Smooth muscle cell (in vitro differentiated cells): Measurements from ENCODE around the gene GTPBP1. TPM values are rescaled to one million over a fixed set of nuclear protein-coding genes. Genes with fewer than 3 reads are reported as not detected.

Source experiments
- DNase-seq: peaks from one replicate; lab custom pipeline; 2025; ENCODE audit not compliant: unreplicated experiment; lab: John Stamatoyannopoulos, UW
- H2AFZ ChIP-seq: fragments of 200-600 bp; sonication (generic); 2 replicates; pipeline ENCODE4 v1.6.0; 2016; ENCODE audit warnings: antibody characterized with exemption, low read depth, mild to moderate bottlenecking
- H3F3A ChIP-seq: fragments of 200-600 bp; sonication (generic); 2 replicates; pipeline ENCODE4 v1.6.0; 2017; ENCODE audit warnings: antibody characterized with exemption, low read depth
- H3K27ac ChIP-seq: fragments of 200-600 bp; sonication (generic); 2 replicates; pipeline ENCODE4 v1.5.1; 2016; ENCODE audit warnings: low read depth, mild to moderate bottlenecking
- H3K27me3 ChIP-seq: fragments of 200-600 bp; sonication (generic); 2 replicates; pipeline ENCODE4 v1.6.1; 2016; ENCODE audit warnings: low read depth, mild to moderate bottlenecking
- H3K36me3 ChIP-seq: fragments of 200-600 bp; sonication (generic); 2 replicates; pipeline ENCODE4 v1.5.1; 2016; ENCODE audit warnings: low read depth
- H3K4me1 ChIP-seq: fragments of 200-600 bp; sonication (generic); 2 replicates; pipeline ENCODE4 v1.5.1; 2016; ENCODE audit warnings: low read depth
- H3K4me2 ChIP-seq: fragments of 200-600 bp; sonication (generic); 2 replicates; pipeline ENCODE4 v1.6.0; 2016; ENCODE audit warnings: mild to moderate bottlenecking
- H3K4me3 ChIP-seq: fragments of 200-600 bp; sonication (generic); 2 replicates; pipeline ENCODE4 v1.5.1; 2016; ENCODE audit warnings: mild to moderate bottlenecking
- H3K79me2 ChIP-seq: fragments of 200-600 bp; sonication (generic); 2 replicates; pipeline ENCODE4 v1.6.0; 2016; ENCODE audit warnings: low read depth, mild to moderate bottlenecking
- H3K9ac ChIP-seq: fragments of 200-600 bp; sonication (generic); 2 replicates; pipeline ENCODE4 v1.6.0; 2016; ENCODE audit warnings: low read depth
- H3K9me3 ChIP-seq: fragments of 200-600 bp; sonication (generic); replicated peaks from 2 replicates; pipeline ENCODE4 v1.5.1; 2016; ENCODE audit warnings: low read depth
- H4K20me1 ChIP-seq: fragments of 200-600 bp; sonication (generic); 2 replicates; pipeline ENCODE4 v1.6.0; 2016; ENCODE audit warnings: low read depth
- WGBS: methylation state at CpG from one replicate; pipeline ENCODE4 v1.1.7; 2016; ENCODE audit warnings: low lambda C conversion rate; 5-methylcytosine and 5-hydroxymethylcytosine counted together
- polyA plus RNA-seq: library from polyadenylated mRNA; unstranded; fragments of >200 nt; fragmentation: Nextera tagmentation; extraction: Ambion mirVana; gene quantifications from 2 replicates; pipeline ENCODE4 v1.2.1, GENCODE V29; 2016
- total RNA-seq: library from RNA; depleted of rRNA; stranded (reverse); fragments of >200 nt; gene quantifications from 2 replicates; pipeline ENCODE4 v1.2.3, GENCODE V29; 2014
- TF ChIP-seq, protein P1 (sequence below): fragments of 200-600 bp; sonication (generic); IDR thresholded peaks from 2 replicates; pipeline ENCODE4 v1.5.1; 2017; ENCODE audit warnings: borderline replicate concordance, mild to moderate bottlenecking, antibody characterized with exemption; ENCODE audit not compliant: insufficient read depth, poor library complexity, severe bottlenecking

The GTPBP1 gene
- total and polyA plus RNA-seq, 2 experiments from 2014 or later: 23.7 to 25.3 TPM

DNA sequence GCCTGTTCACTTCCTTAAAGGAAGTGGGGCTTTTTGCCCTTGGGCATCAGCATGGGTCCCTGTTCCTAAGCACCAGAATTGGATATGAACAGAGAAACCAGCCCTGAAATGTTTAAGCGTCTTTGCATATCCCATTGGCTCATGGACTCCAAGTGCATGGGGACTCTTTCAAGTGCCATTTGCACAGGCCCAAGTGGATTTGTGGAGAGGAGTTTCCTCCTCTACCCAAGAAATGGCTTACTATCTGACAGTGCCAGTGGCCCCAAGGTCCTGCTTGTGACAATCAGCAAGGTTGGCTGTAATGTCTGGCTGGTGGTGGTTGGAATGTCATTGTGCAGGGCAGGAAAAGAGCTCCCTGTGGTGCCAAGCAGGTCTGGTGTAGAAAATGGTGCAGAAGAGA, 20.0 kb upstream of the GTPBP1 start:
- H3K79me2 ChIP-seq: peaks cover 19% of the 10 kb centered on the region
- no peak overlapping the region for H3K27ac ChIP-seq
- H3K4me1 ChIP-seq: peaks cover 10% of the 10 kb centered on the region
- H4K20me1 ChIP-seq: peaks cover 20% of the 10 kb centered on the region
- no peaks in the 10 kb centered on the region for H3K27me3 ChIP-seq
- DNase-seq: no peak
- 100% methylated on average over 1 of the region's 1 CpG for WGBS
- no peak overlapping the region for H2AFZ ChIP-seq
- no peak overlapping the region for H3K4me3 ChIP-seq
- no peaks in the 10 kb centered on the region for H3K9me3 ChIP-seq
- no peak overlapping the region for H3K4me2 ChIP-seq
- H3K36me3 ChIP-seq: peaks cover 7% of the 10 kb centered on the region
- H3F3A ChIP-seq: no peaks in the 10 kb centered on the region
- TF ChIP-seq, protein P1, sequence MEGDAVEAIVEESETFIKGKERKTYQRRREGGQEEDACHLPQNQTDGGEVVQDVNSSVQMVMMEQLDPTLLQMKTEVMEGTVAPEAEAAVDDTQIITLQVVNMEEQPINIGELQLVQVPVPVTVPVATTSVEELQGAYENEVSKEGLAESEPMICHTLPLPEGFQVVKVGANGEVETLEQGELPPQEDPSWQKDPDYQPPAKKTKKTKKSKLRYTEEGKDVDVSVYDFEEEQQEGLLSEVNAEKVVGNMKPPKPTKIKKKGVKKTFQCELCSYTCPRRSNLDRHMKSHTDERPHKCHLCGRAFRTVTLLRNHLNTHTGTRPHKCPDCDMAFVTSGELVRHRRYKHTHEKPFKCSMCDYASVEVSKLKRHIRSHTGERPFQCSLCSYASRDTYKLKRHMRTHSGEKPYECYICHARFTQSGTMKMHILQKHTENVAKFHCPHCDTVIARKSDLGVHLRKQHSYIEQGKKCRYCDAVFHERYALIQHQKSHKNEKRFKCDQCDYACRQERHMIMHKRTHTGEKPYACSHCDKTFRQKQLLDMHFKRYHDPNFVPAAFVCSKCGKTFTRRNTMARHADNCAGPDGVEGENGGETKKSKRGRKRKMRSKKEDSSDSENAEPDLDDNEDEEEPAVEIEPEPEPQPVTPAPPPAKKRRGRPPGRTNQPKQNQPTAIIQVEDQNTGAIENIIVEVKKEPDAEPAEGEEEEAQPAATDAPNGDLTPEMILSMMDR: no peak
- H3K9ac ChIP-seq: no peak overlapping the region

DNA sequence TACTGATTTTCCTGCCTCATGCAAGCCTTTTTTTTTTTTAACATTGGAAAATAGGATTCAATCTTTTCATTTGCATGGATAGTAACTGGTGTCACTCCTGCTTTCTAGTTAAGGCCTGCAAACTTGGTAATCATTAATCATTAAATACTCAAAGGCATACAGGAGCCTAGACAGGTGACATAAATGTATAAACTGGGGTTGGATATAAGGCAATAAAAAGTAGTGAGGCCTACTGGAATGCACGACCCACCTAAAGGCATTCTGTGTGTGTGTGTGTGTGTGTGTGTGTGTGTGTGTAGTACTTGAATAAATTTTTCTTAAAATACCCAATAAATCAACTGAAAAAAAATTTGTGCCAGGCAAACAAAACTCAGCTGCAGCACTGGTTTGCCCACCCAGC, 16.1 kb upstream of the GTPBP1 start:
- 100% methylated on average over 1 of the region's 1 CpG for WGBS
- DNase-seq: no peak
- H3K27me3 ChIP-seq: no peaks in the 10 kb centered on the region
- no peak overlapping the region for H3K4me2 ChIP-seq
- peaks cover 7% of the 10 kb centered on the region for H3K36me3 ChIP-seq
- no peak overlapping the region for H3K4me3 ChIP-seq
- H3F3A ChIP-seq: no peaks in the 10 kb centered on the region
- TF ChIP-seq, protein P1: no peak
- no peaks in the 10 kb centered on the region for H3K4me1 ChIP-seq
- H3K9ac ChIP-seq: no peak overlapping the region
- H2AFZ ChIP-seq: no peak overlapping the region
- H3K9me3 ChIP-seq: no peaks in the 10 kb centered on the region
- H3K79me2 ChIP-seq: peaks cover 45% of the 10 kb centered on the region
- H4K20me1 ChIP-seq: peaks cover 53% of the 10 kb centered on the region
- no peak overlapping the region for H3K27ac ChIP-seq

- Histone ChIP-seq H3K4me1 (peaks cover 23% of the 10 kb centered on the region), H3F3A (no peaks in the 10 kb centered on the region), H3K36me3 (no peaks in the 10 kb centered on the region), H3K4me2 (no peak overlapping the region), H3K4me3 (no peak overlapping the region), H3K79me2 (peaks cover 88% of the 10 kb centered on the region), H3K9me3 (no peaks in the 10 kb centered on the region), H2AFZ (no peak overlapping the region), H3K9ac (no peak overlapping the region), H3K27ac (no peak overlapping the region), H3K27me3 (no peaks in the 10 kb centered on the region), H4K20me1 (peaks cover 89% of the 10 kb centered on the region)
- TF ChIP-seq, protein P1: no peak
- DNase-seq: no peak
- WGBS: 84% methylated on average over 2 of the region's 2 CpGs
These were observed 11.7 kb upstream of the GTPBP1 start for GRCh38 chr22:38694049-38694448.

- 91% methylated on average over 3 of the region's 3 CpGs for WGBS
- Histone ChIP-seq H3K36me3 (no peaks in the 10 kb centered on the region), H4K20me1 (peaks cover 88% of the 10 kb centered on the region), H3F3A (no peaks in the 10 kb centered on the region), H3K9ac (no peak overlapping the region), H3K4me3 (no peak overlapping the region), H2AFZ (no peak overlapping the region), H3K79me2 (peaks cover 95% of the 10 kb centered on the region), H3K4me1 (peaks cover 27% of the 10 kb centered on the region), H3K27ac (no peak overlapping the region), H3K9me3 (no peaks in the 10 kb centered on the region), H3K4me2 (no peak overlapping the region), H3K27me3 (no peaks in the 10 kb centered on the region)
- DNase-seq: no peak
- TF ChIP-seq, protein P1: no peak
These were observed 10.8 kb upstream of the GTPBP1 start for GRCh38 chr22:38694940-38695339.
